GM19372 (cell line): Measurements from ENCODE around the gene NEK2.

Source experiments
- ATAC-seq: cut with Tn5 transposase; IDR thresholded peaks from one replicate; pipeline ENCODE4 v1.9.1; 2021; ENCODE audit warnings: mild to moderate bottlenecking, low read depth, moderate library complexity; ENCODE audit not compliant: unreplicated experiment

The NEK2 gene

GRCh38 chr1:211613108-211613947, 62.1 kb downstream of the NEK2 start:
- ATAC-seq: no peak

GRCh38 chr1:211612786-211613107, 62.7 kb downstream of the NEK2 start:
- no peak for ATAC-seq
